Ectodermal cell (in vitro differentiated cells): ENCODE data around the gene SLC9A3.
"Not testable (repeated sequence)": the region's sequence is repeated elsewhere in the genome, so short reads cannot be mapped to it uniquely, and the experiment has no call there.

ENCODE experiments used
- H3K27ac ChIP-seq: 2 replicates; pipeline ENCODE4 v1.7.0; 2013; ENCODE audit warnings: mild to moderate bottlenecking, low read depth, low read length; ENCODE audit not compliant: insufficient read depth, poor library complexity, severe bottlenecking
- H3K27me3 ChIP-seq: 2 replicates; pipeline ENCODE4 v1.7.0; 2013; ENCODE audit warnings: mild to moderate bottlenecking, low read length; ENCODE audit not compliant: insufficient read depth, control insufficient read depth, poor library complexity, severe bottlenecking
- H3K36me3 ChIP-seq: one replicate; pipeline ENCODE4 v1.7.0; 2013; ENCODE audit warnings: low read length; ENCODE audit not compliant: control insufficient read depth, insufficient read depth
- H3K4me1 ChIP-seq: one replicate; pipeline ENCODE4 v1.7.0; 2013; ENCODE audit warnings: low read length; ENCODE audit not compliant: control insufficient read depth, insufficient read depth
- H3K4me3 ChIP-seq: 2 replicates; pipeline ENCODE4 v1.7.0; 2013; ENCODE audit warnings: low read depth, low read length, control low read depth; ENCODE audit not compliant: insufficient read depth
- H3K9me3 ChIP-seq: 2 replicates; pipeline ENCODE4 v1.7.0; 2013; ENCODE audit warnings: mild to moderate bottlenecking, low read length, moderate library complexity; ENCODE audit not compliant: control insufficient read depth
- whole genome bisulfite sequencing, 2 experiments: methylation state at CpG; one replicate each; pipeline ENCODE4 v1.1.7; 2013; ENCODE audit warnings: missing lambda C conversion rate in 2 of 2; 5-methylcytosine and 5-hydroxymethylcytosine counted together

Gene SLC9A3

GRCh38 chr5:568061-568781 is 44.0 kb upstream of the SLC9A3 start:
- no peaks in the 10 kb centered on the region for H3K4me1 ChIP-seq
- 85% methylated on average over 27 of the region's 27 CpGs for WGBS, 2 experiments
- no peak overlapping the region for H3K4me3 ChIP-seq
- peaks cover 24% of the 10 kb centered on the region for H3K27me3 ChIP-seq
- H3K27ac ChIP-seq = no peak overlapping the region
- H3K36me3 ChIP-seq = no peaks in the 10 kb centered on the region
- no peaks in the 10 kb centered on the region for H3K9me3 ChIP-seq

GRCh38 chr5:567664-568060 is 43.4 kb upstream of the SLC9A3 start:
- Histone ChIP-seq H3K36me3 (no peaks in the 10 kb centered on the region), H3K27me3 (peaks cover 24% of the 10 kb centered on the region), H3K27ac (no peak overlapping the region), H3K9me3 (no peaks in the 10 kb centered on the region), H3K4me1 (no peaks in the 10 kb centered on the region), H3K4me3 (no peak overlapping the region)
- WGBS, 2 experiments = 93% methylated on average over 13 of the region's 13 CpGs

GRCh38 chr5:566636-567309 is 42.5 kb upstream of the SLC9A3 start:
- Histone ChIP-seq H3K4me1 (no peaks in the 10 kb centered on the region), H3K4me3 (no peak overlapping the region), H3K36me3 (no peaks in the 10 kb centered on the region), H3K9me3 (no peaks in the 10 kb centered on the region), H3K27me3 (peaks cover 24% of the 10 kb centered on the region), H3K27ac (no peak overlapping the region)
- WGBS, 2 experiments = 93 to 94% methylated on average over 15 to 16 of the region's 16 CpGs

GRCh38 chr5:565782-566440 is 41.7 kb upstream of the SLC9A3 start:
- Histone ChIP-seq H3K9me3 (no peaks in the 10 kb centered on the region), H3K4me1 (no peaks in the 10 kb centered on the region), H3K36me3 (no peaks in the 10 kb centered on the region), H3K4me3 (no peak overlapping the region), H3K27me3 (peaks cover 24% of the 10 kb centered on the region), H3K27ac (no peak overlapping the region)
- WGBS, 2 experiments = 60 to 68% methylated on average over 19 to 20 of the region's 20 CpGs

- Histone ChIP-seq H3K4me1 (no peaks in the 10 kb centered on the region), H3K9me3 (no peaks in the 10 kb centered on the region), H3K4me3 (no peak overlapping the region), H3K27ac (no peak overlapping the region), H3K27me3 (peaks cover 10% of the 10 kb centered on the region), H3K36me3 (no peaks in the 10 kb centered on the region)
- WGBS, 2 experiments = 94% methylated on average over 21 of the region's 21 CpGs
Observed at GRCh38 chr5:561408-561807, 37.2 kb upstream of the SLC9A3 start.

- Histone ChIP-seq H3K9me3 (no peaks in the 10 kb centered on the region), H3K4me3 (no peak overlapping the region), H3K27me3 (peaks cover 4% of the 10 kb centered on the region), H3K36me3 (no peaks in the 10 kb centered on the region), H3K27ac (no peak overlapping the region), H3K4me1 (no peaks in the 10 kb centered on the region)
- 85 to 90% methylated on average over 12 of the region's 12 CpGs for WGBS, 2 experiments
Observed at GRCh38 chr5:560792-561166, 36.5 kb upstream of the SLC9A3 start.

GRCh38 chr5:558871-559503 is 34.7 kb upstream of the SLC9A3 start:
- no peaks in the 10 kb centered on the region for H3K4me1 ChIP-seq
- 91 to 92% methylated on average over 32 of the region's 32 CpGs for WGBS, 2 experiments

GRCh38 chr5:558326-558725 is 34.1 kb upstream of the SLC9A3 start:
- no peaks in the 10 kb centered on the region for H3K36me3 ChIP-seq
- H3K27ac ChIP-seq = no peak overlapping the region
- H3K27me3 ChIP-seq = no peaks in the 10 kb centered on the region
- WGBS, 2 experiments = 89 to 92% methylated on average over 10 of the region's 10 CpGs
- H3K4me1 ChIP-seq = no peaks in the 10 kb centered on the region
- no peaks in the 10 kb centered on the region for H3K9me3 ChIP-seq
- no peak overlapping the region for H3K4me3 ChIP-seq

More at GRCh38 chr5:558871-559503, 34.7 kb upstream of the SLC9A3 start:
- Histone ChIP-seq H3K27me3 (no peaks in the 10 kb centered on the region), H3K9me3 (no peaks in the 10 kb centered on the region), H3K27ac (no peak overlapping the region), H3K36me3 (no peaks in the 10 kb centered on the region), H3K4me3 (no peak overlapping the region)

- H3K27ac ChIP-seq, H3K4me3 ChIP-seq, H3K9me3 ChIP-seq, H3K27me3 ChIP-seq, H3K4me1 ChIP-seq, H3K36me3 ChIP-seq: not testable (repeated sequence)
- 94 to 96% methylated on average over 4 of the region's 4 CpGs for WGBS, 2 experiments
Observed at GRCh38 chr5:557917-558316, 33.7 kb upstream of the SLC9A3 start.

- no peak overlapping the region for H3K27ac ChIP-seq
- H3K4me3 ChIP-seq = no peak overlapping the region
- no peaks in the 10 kb centered on the region for H3K4me1 ChIP-seq
- H3K9me3 ChIP-seq = no peaks in the 10 kb centered on the region
- 91 to 92% methylated on average over 19 of the region's 19 CpGs for WGBS, 2 experiments
- H3K36me3 ChIP-seq = no peaks in the 10 kb centered on the region
- H3K27me3 ChIP-seq = peaks cover 1% of the 10 kb centered on the region
Observed at GRCh38 chr5:556909-557441, 32.7 kb upstream of the SLC9A3 start.
